Kidney tubule cell (primary cell): ENCODE results near the gene ST6GAL1.
A peak's percentile ranks its signal among the peaks of the same experiment; 100 is the strongest.
"Not testable (repeated sequence)": the region's sequence is repeated elsewhere in the genome, so short reads cannot be mapped to it uniquely, and the experiment has no call there.

Experiments
- DNase-seq: peaks from one replicate; pipeline ENCODE4 v3.0.0-alpha.2; 2018; ENCODE audit warnings: low spot score

ST6GAL1 gene, protein sequence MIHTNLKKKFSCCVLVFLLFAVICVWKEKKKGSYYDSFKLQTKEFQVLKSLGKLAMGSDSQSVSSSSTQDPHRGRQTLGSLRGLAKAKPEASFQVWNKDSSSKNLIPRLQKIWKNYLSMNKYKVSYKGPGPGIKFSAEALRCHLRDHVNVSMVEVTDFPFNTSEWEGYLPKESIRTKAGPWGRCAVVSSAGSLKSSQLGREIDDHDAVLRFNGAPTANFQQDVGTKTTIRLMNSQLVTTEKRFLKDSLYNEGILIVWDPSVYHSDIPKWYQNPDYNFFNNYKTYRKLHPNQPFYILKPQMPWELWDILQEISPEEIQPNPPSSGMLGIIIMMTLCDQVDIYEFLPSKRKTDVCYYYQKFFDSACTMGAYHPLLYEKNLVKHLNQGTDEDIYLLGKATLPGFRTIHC

DNA sequence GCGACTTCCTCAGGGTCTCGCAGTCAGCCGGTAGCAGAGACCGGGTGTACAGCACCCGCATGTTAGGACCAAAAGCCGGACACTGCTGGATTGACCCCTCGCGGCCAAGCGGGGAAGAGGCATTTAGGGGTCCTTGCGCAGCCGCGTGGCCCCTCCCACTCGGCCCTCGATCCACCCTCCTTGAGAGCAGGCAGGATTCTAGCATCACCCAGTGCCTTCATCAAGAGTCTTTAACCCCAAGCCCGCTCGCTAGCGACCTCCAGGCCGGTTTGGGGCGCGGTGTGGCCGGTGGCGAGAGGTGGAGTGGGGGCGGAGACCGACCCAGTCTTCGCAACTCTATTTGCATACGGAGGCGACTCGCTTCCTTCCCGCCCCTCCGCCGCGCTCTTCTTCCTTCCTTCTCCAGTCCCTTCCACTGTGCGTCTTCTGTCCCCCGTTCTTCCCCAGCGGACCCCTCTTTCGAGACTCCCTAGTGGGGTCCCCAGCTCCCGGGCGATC lies at the start of gene ST6GAL1:
TSS of gene ST6GAL1 (plus strand) at position 384 of the 498 bp plus-strand sequence. CDS start 112,178 bp downstream, outside the sequence.
- DNase-seq, result peak; percentile 60

DNA sequence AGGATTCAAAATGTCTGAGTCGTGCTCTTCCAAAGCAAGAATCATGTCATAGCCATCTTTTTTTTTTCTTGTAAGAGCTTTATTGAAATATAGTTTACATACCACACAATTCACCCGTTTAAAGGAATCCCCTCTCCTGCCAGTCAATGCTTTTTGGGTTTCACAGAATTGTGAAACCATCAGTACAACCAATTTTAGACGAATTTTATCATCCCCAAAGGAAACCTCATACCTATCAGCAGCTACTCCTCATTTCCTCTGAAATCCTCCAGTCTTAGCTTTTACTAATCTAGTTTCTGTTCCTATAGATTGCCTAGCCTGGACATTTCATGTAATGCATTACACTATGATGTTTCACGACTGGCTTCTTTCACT lies 48.2 kb upstream of the ST6GAL1 start:
- DNase-seq, result no peak

DNA sequence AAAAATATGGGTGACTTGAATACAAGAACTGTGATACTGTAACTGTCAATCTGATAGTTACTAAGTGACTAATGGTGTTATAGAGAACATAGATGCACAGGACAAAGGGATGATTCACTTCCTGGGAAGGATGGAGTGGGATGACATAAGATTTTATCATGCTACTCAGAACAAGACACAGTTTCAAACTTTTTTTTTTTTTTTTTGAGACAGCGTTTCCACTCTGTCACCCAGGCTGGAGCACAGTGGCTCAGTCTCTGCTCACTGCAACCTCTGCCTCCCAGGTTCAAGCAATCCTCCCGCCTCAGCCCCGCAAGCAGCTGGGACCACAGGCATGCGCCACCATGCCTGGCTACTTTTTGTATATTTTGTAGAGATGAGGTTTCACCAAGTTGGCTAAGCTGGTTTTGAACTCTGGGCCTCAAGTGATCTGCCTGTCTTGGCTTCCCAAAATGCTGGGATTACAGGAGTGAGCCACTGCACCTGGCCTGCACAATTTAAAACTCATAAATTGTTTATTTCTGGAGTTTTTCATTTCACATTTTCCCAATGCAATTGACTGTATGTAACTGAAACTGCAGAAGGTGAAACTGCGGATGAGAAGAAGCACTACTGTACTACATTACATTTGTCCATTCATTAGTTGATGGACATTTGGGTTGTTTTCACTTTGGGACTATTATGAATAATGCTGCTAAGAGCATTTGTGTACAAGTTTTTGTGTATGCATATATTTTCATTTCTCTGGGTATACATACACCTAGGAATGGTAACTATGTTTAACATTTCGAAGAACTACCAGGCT lies 47.2 kb upstream of the ST6GAL1 start:
- peak; percentile 94 for DNase-seq

DNA sequence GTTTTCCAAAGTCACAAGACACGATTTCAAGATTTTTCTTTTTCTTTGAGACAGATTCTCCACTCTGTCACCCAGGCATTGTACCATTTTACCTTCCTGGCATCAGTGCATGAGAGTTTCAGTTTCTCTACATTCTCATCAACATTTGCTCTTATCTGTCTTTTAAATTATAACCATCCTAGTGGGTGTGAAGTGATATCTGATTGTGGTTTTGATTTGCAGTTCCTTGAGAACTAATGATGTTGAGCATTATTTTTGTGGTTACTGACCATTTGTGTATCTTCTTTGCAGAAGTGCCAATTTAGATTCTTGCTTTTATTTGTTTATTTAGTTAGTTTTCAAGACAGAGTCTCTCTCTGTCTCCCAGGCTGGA lies 46.7 kb upstream of the ST6GAL1 start:
- DNase-seq, result no peak

DNA sequence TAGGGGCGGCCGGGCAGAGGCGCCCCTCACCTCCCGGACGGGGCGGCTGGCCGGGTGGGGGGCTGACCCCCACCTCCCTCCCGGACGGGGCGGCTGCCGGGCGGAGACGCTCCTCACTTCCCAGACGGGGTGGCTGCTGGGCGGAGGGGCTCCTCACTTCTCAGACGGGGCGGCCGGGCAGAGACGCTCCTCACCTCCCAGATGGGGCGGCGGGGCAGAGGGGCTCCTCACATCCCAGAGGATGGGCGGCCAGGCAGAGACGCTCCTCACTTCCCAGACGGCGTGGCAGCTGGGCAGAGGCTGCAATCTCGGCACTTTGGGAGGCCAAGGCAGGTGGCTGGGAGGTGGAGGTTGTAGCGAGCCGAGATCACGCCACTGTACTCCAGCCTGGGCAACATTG lies 45.5 kb upstream of the ST6GAL1 start:
- not testable (repeated sequence) for DNase-seq

DNA sequence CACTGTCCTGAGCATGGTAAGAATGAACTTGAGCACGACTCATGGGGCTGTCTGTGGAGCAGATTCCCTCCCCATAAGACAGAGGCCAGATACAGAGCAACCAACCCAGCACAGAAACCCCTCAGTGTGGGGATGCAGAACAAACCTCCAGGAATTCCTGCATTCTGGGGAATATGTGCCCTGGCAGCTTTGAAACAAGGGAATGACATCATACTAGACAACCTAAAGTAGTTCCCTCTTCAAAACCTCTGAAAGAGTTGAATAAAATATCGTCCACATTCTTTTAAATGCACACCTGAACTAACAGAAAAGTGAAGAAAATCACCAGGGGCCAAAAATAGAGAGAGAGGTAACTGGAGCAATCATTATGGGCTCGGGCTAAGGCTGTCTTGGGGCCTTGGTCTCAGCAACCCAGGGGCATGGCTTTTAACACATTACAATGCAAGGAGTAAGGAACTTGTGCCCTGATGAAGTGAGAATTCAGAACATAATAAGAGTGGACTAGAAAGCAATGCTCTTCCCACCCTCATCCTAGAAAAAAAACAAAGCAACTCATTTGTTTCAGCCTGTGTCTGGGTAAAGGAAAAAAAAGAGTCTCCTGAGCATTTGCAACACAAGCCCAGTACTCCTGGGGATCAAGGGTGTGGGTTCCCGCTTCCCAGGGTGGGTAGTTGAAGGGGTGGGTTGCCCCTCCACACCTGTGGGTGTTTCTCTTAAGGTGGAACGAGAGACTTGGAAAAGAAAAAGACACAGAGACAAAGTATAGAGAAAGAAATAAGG lies 43.9 kb upstream of the ST6GAL1 start:
- DNase-seq, result no peak

DNA sequence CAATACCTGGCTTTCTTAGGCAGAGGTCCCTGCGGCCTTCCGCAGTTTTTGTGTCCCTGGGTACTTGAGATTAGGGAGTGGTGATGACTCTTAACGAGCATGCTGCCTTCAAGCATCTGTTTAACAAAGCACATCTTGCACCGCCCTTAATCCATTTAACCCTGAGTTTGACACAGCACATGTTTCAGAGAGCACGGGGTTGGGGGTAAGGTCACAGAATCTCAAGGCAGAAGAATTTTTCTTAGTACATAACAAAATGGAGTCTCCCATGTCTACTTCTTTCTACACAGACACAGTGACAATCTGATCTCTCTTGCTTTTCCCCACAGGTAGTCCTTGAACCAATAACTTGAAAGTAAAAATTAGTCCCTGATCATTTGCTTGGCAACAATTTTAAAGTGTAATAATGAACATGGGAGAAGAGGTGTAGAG lies 42.8 kb upstream of the ST6GAL1 start:
- DNase-seq, result not testable (repeated sequence)

DNA sequence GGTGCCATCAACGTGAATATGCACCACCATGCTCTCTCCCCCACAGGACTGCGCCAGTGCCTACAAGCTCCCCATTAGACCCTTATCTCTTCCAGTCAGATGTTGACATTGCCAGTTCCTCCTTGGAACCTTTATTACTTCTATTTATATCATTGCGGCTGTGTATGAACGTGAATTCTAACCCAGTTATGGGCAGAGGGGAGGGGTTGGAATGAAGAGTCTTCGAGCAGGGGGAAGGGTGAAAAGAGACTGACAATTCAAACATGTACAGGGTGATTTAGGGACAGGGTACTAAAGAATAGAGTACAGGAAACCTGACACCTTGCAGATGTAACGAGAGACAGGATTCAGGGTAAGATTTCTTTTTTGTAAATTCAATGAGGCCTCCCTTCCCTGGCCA lies 41.8 kb upstream of the ST6GAL1 start:
- no peak for DNase-seq

DNA sequence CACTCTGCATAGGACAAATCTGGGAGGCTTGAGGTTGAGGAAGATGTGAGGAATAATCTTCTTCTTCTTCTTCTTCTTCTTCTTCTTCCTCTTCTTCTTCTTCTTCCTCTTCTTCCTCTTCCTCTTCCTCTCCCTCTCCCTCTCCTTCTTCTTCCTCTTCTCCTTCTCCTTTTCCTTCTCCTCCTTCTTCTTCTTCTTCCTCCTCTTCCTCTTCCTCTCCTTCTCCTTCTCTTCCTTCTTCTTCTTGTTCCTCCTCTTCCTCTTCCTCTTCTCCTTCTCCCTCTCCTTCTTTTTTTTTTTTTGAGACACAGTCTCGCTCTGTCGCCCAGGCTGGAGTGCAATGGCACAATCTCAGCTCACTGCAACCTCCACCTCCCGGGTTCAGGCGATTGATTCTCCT lies 40.6 kb upstream of the ST6GAL1 start:
- DNase-seq, result not testable (repeated sequence)

DNA sequence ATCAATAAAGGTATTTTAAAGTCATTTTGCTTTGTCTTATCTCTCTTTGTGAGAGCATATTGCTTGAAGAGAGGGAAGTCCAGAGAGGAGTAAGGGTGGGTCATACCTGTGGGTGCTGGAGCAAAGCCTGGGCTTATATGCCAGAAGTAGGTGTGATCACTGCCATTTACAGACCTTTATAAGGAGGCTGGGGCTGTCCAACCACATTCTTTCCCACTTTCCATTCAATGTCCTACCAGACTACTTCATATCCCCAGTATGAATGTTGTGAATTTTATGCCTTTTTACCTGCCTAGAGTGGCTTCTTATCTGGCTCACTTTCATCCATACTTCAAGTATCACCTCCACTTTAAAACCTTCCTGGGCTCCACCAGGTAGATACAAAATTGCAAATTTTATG lies 39.4 kb upstream of the ST6GAL1 start:
- DNase-seq, result no peak

DNA sequence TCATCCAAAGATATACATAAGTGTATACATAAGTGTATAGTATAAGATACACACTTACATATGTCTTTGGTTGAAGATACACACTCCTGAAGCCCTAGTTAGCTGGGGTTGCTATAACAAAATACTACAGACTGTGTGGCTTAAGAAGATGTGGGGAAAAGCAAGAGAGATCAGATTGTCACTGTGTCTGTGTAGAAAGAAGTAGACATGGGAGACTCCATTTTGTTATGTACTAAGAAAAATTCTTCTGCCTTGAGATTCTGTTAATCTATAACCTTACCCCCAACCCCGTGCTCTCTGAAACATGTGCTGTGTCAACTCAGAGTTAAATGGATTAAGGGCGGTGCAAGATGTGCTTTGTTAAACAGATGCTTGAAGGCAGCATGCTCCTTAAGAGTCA lies 37.3 kb upstream of the ST6GAL1 start:
- not testable (repeated sequence) for DNase-seq

DNA sequence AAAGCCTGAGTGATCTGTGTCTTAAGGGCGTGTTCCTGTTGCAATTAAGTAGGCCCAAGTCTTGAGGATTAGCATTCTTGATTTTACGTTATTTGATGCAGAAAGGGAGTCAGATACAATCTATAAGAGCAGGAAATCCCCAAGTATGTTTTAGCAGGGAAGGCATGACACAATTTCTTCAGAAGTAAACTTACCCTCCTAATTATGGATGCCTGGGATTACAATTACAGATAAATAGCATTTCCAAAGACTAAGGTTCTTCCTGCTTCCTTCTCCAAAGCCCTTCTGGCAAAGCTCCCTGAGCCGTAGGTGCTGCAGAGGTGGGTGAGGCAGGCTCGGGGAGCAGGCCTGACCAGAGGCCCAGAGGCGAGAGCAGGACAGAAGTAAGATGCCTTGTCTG lies 34.9 kb upstream of the ST6GAL1 start:
- no peak for DNase-seq

DNA sequence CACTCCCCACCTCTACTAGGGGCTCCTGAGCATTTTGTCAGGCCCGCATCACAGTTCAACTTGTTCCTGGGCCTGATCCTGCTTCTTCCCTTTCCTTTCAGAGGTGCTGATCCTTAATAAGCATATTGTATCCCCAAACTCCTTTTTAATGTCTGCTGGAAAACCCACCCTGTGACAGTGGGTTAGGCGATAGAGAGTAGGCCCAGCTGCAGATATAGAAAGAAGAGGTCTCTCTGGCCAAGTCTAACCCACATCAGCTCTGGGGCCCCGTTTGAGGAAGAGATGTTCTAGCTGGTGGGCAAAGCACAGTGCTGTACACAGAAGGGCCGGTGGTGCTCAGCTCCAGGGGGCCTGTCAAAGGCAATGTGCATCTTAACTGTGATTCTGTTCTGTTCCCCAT lies 34.3 kb upstream of the ST6GAL1 start:
- no peak for DNase-seq

DNA sequence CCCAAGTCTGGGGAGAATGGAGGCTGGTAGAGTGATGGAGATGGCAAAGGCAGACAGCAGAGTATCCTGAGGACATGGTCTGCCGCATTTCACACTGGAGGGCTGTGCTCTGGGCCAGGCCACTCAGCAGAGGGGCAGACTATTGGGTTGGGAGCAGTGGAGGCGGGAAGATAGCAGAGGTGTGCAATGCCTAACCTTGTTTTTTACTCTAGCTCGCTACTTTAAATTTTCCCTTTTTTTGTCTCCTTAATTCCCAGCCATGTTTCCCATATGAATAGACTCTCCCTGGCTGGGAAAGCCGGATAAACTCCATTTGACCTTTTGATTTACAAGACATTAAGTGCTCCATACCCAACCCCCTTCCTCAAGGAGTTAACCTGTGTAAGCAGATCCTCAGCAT lies 33.5 kb upstream of the ST6GAL1 start:
- no peak for DNase-seq

DNA sequence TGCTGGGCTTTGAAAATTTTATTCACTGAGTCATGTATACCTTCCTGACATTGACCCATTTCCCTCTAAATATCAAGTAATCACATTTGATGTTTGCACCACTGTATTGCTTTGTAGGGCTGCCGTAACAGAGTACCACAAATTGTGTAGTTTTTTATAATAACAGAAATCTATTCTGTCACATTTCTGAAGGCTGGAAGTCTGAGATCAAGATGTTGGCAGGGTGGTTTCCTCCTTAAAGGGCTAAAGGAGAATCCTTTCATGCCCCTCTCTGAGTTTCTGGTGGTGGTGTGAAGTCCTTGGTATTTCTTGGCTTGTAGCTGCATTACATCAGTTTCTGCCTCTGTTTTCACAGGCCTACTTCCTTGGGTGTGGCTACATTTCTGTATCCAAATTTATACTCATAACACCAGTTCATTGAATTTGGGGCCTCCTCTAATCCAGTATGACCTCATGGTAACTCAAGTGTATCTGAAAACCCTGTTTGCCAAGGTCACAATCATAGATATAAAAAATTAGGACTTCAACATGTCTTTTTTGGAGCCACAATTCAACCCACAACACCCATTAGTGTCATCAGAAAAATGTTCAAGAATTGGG lies 29.1 kb upstream of the ST6GAL1 start:
- peak; percentile 34 for DNase-seq

DNA sequence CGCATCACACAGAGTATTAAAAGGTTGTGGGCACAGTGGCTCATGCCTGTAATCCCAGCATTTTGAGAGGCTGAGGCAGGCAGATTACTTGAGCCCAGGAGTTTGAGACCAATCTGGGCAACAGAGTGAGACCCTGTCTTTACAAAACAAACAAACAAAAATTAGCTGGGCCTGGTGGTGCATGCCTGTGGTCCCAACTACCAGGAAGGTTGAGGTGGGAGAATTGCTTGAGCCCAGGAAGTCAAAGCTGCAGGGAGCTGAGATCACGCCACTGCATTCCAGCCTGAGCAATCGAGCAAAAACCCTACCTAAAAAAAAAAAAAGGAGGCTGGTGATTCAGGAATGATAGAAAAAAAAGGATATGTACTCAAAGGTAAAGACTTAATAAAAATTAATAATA lies 28.2 kb upstream of the ST6GAL1 start:
- DNase-seq, result peak; percentile 68

DNA sequence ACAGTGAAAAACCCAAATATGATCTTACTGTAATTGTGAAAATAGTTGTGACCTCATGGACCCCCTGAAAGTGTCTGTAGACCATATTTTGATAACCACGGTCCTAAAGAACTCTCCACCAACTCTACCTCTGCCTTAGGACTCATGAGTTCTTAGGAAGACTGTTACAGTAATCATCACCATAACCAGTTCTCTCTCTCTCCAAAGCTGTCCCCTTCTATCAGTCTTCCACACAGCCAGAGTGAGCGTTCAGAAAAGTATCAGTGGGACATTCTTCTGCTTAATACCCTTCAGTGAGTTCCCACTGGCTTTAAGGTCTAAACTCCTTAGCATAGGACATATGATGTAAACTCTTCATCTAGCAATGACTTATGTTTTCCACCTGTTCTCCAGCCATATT lies 27.6 kb upstream of the ST6GAL1 start:
- DNase-seq, result no peak

DNA sequence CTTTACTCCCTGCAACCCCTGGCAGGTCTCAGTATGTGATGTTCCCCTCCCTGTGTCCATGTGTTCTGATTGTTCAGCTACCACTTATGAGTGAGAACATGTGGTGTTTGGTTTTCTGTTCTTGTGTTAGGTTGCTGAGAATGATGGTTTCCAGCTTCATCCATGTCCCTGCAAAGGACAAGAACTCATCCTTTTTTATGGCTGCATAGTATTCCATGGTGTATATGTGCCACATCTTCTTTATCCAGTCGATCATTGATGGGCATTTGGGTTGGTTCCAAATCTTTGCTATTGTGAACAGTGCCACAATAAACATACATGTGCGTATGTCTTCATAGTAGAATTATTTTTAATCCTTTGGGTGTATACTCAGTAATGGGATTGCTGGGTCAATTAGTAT lies 26.6 kb upstream of the ST6GAL1 start:
- DNase-seq, result not testable (repeated sequence)

DNA sequence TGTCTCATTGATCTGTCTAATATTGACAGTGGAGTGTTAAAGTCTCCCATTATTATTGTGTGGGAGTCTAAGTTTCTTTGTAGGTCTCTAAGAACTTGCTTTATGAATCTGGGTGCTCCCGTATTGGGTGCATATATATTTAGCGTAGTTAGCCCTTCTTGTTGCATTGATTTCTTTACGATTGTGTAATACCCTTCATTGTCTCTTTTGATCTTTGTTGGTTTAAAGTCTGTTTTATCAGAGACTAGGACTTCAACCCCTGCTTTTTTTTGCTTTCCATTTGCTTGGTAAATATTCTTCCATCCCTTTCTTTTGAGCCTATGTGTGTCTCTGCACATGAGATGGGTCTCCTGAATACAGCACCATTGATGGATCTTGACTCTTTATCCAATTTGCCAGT lies 23.3 kb upstream of the ST6GAL1 start:
- not testable (repeated sequence) for DNase-seq

DNA sequence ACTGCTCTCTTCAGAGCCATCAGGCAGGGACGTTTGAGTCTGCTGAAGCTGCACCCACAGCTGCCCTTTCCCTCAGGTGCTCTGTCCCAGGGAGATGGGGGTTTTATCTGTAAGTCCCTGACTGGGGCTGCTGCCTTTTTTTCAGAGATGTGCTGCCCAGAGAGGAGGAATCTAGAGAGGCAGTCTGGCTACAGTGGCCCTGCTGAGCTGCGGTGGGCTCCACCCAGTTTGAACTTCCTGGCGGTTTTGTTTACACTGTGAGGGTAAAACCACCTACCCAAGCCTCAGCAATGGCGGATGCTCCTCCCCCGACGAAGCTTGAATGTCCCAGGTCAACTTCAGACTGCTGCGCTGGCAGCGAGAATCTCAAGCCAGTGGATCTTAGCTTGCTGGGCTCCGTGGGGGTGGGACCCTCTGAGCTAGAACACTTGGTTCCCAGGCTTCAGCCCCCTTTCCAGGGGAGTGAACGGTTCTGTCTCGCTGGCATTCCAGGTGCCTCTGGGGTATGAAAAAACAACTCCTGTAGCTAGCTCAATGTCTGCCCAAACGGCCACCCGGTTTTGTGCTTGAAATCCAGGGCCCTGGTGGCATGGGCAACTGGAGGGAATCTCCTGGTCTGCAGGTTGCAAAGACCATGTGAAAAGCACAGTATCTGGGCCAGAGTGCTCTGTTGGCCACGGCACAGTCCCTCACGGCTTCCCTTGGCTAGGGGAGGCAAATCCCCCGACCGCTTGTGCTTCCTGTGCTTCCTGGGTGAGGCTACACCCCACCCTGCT lies 21.1 kb upstream of the ST6GAL1 start:
- no peak for DNase-seq
